SK-N-MC (cell line): ENCODE results near the gene RIMBP3C.
"Not testable (repeated sequence)": the region's sequence is repeated elsewhere in the genome, so short reads cannot be mapped to it uniquely, and the experiment has no call there.

Source experiments
- DNase-seq: peaks from one replicate; pipeline ENCODE4 v3.0.0-alpha.2; 2011; ENCODE audit warnings: low read depth, low spot score
- H3K27ac ChIP-seq: fragments of 200-600 bp; sonication (generic); 2 replicates; pipeline ENCODE4 v1.5.1; 2016; ENCODE audit warnings: mixed run types
- H3K36me3 ChIP-seq: fragments of 200-600 bp; sonication (generic); 2 replicates; pipeline ENCODE4 v1.6.1; 2017; ENCODE audit warnings: antibody characterized with exemption, low read length, mixed read lengths; ENCODE audit not compliant: insufficient read depth
- H3K4me3 ChIP-seq: fragments of 200-600 bp; sonication (generic); 2 replicates; pipeline ENCODE4 v1.5.1; 2016
- H3K9ac ChIP-seq: fragments of 200-600 bp; sonication (generic); 2 replicates; pipeline ENCODE4 v1.8.0; 2017; ENCODE audit warnings: mixed run types, mixed read lengths; ENCODE audit not compliant: insufficient read length
- H3K9me3 ChIP-seq: fragments of 200-600 bp; sonication (generic); 2 replicates; pipeline ENCODE4 v1.6.1; 2017; ENCODE audit warnings: low read depth, mild to moderate bottlenecking, antibody characterized with exemption, low read length, moderate library complexity, mixed read lengths
- EZH2 ChIP-seq: fragments of 200-600 bp; sonication (generic); IDR thresholded peaks from one replicate; pipeline ENCODE4 v1.6.1; 2017; ENCODE audit warnings: antibody characterized with exemption
- FOXP2 ChIP-seq: optimal IDR thresholded peaks from 2 replicates; pipeline ENCODE3; 2011; ENCODE audit warnings: mild to moderate bottlenecking, moderate library complexity; ENCODE audit not compliant: insufficient read depth; ENCODE audit errors: extremely low read length, control extremely low read depth
- POLR2AphosphoS5 ChIP-seq: IDR thresholded peaks from 2 replicates; pipeline ENCODE4 v1.6.1; 2012; ENCODE audit warnings: mild to moderate bottlenecking, low read depth, low read length, borderline replicate concordance

The RIMBP3C gene

GRCh38 chr22:21590809-21591641 is 39.8 kb upstream of the RIMBP3C start:
- TF ChIP-seq POLR2AphosphoS5: no peak
- TF ChIP-seq FOXP2: no peak
- TF ChIP-seq EZH2: no peak
- H3K9me3 ChIP-seq: no peaks in the 10 kb centered on the region
- no peak overlapping the region for H3K4me3 ChIP-seq
- no peak overlapping the region for H3K27ac ChIP-seq
- H3K9ac ChIP-seq: no peak overlapping the region
- peaks cover 41% of the 10 kb centered on the region for H3K36me3 ChIP-seq
- DNase-seq: no peak

GRCh38 chr22:21589396-21589795 is 38.1 kb upstream of the RIMBP3C start:
- no peaks in the 10 kb centered on the region for H3K9me3 ChIP-seq
- TF ChIP-seq FOXP2: no peak
- no peak for TF ChIP-seq EZH2
- no peak for TF ChIP-seq POLR2AphosphoS5
- no peak overlapping the region for H3K4me3 ChIP-seq
- no peak for DNase-seq
- H3K9ac ChIP-seq: no peak overlapping the region
- H3K36me3 ChIP-seq: peaks cover 25% of the 10 kb centered on the region
- no peak overlapping the region for H3K27ac ChIP-seq

- H3K9ac ChIP-seq: no peak overlapping the region
- H3K4me3 ChIP-seq: no peak overlapping the region
- H3K36me3 ChIP-seq: peaks cover 11% of the 10 kb centered on the region; the same call in 1 of the 2 replicates
- TF ChIP-seq FOXP2: no peak
- TF ChIP-seq POLR2AphosphoS5: no peak
- TF ChIP-seq EZH2: no peak
- no peak overlapping the region for H3K27ac ChIP-seq
- H3K9me3 ChIP-seq: no peaks in the 10 kb centered on the region
- no peak for DNase-seq
These were observed 36.7 kb upstream of the RIMBP3C start for GRCh38 chr22:21587803-21588611.

- Histone ChIP-seq H3K9me3 (no peaks in the 10 kb centered on the region), H3K27ac (no peak overlapping the region), H3K9ac (no peak overlapping the region), H3K4me3 (no peak overlapping the region), H3K36me3 (peaks cover 3% of the 10 kb centered on the region; the same call in 1 of the 2 replicates)
- TF ChIP-seq EZH2: no peak
- TF ChIP-seq POLR2AphosphoS5: no peak
- no peak for TF ChIP-seq FOXP2
- no peak for DNase-seq
These were observed 34.1 kb upstream of the RIMBP3C start for GRCh38 chr22:21585389-21585788.

- Histone ChIP-seq H3K9me3 (no peaks in the 10 kb centered on the region), H3K27ac (peak overlapping the region; percentile 35; the same call in 1 of the 2 replicates), H3K36me3 (peaks cover 5% of the 10 kb centered on the region; the same call in 1 of the 2 replicates), H3K4me3 (no peak overlapping the region), H3K9ac (no peak overlapping the region)
- DNase-seq: no peak
- no peak for TF ChIP-seq FOXP2
- TF ChIP-seq POLR2AphosphoS5: no peak
- no peak for TF ChIP-seq EZH2
These were observed 31.8 kb upstream of the RIMBP3C start for GRCh38 chr22:21582801-21583740.

- not testable (repeated sequence) for H3K27ac ChIP-seq, H3K9me3 ChIP-seq, H3K36me3 ChIP-seq, H3K4me3 ChIP-seq, H3K9ac ChIP-seq, DNase-seq
These were observed 29.9 kb upstream of the RIMBP3C start for GRCh38 chr22:21581009-21581713.

GRCh38 chr22:21580623-21581007 is 29.4 kb upstream of the RIMBP3C start:
- H3K27ac ChIP-seq, DNase-seq, H3K36me3 ChIP-seq, H3K4me3 ChIP-seq, H3K9me3 ChIP-seq, H3K9ac ChIP-seq: not testable (repeated sequence)
